ENCODE data around the gene ZBTB20.

ZBTB20 gene

GRCh38 chr3:114563720-114564119, 583.4 kb downstream of the ZBTB20 start:
- 100% methylated on average over 2 of the region's 2 CpGs for WGBS (ENCODE audit: insufficient coverage)
- Histone ChIP-seq H3K27ac (ENCODE audit: insufficient read depth in 1 of 2, low read depth in 1 of 2, low read length in 2 of 2, poor library complexity in 1 of 2, severe bottlenecking in 2 of 2) (no peak overlapping the region), H3K4me3 (ENCODE audit: control insufficient read depth in 1 of 7, extremely low read depth in 1 of 7, insufficient read depth in 4 of 7, low read depth in 2 of 7, low read length in 6 of 7) (no peak overlapping the region), H3K4me1 (ENCODE audit: control extremely low read depth in 1 of 4, control insufficient read depth in 4 of 4, insufficient read depth in 4 of 4, low read length in 3 of 4) (peaks cover 0 to 6% (median 1%) of the 10 kb centered on the region in 4 experiments), H3K27me3 (replicated peaks in 2 of 5; ENCODE audit: control insufficient read depth in 4 of 5, insufficient read depth in 5 of 5, low read length in 4 of 5) (no peaks in the 10 kb centered on the region), H3K9me3 (ENCODE audit: control extremely low read depth in 1 of 5, control insufficient read depth in 4 of 5, insufficient read depth in 2 of 5, low read depth in 1 of 5, low read length in 4 of 5) (peaks cover 0 to 11% (median 0%) of the 10 kb centered on the region in 5 experiments), H3K36me3 (ENCODE audit: control insufficient read depth in 4 of 4, insufficient read depth in 4 of 4, low read length in 3 of 4) (peaks cover 0 to 5% (median 4%) of the 10 kb centered on the region in 4 experiments)
- ChIA-PET CTCF (no interaction called here), POLR2A (no interaction called here)
- DNase-seq: no peak

GRCh38 chr3:114562557-114562956, 584.5 kb downstream of the ZBTB20 start:
- ChIA-PET CTCF (interaction anchor here (0.6 to 1.6 kb wide), 2 partner anchors 11 to 409 kb away, joined by 3 to 4 read pairs; no protein-coding TSS in a partner anchor), POLR2A (no interaction called here)
- Histone ChIP-seq H3K4me1 (ENCODE audit: control extremely low read depth in 1 of 4, control insufficient read depth in 4 of 4, insufficient read depth in 4 of 4, low read length in 3 of 4) (peaks cover 0 to 6% (median 1%) of the 10 kb centered on the region in 4 experiments), H3K36me3 (ENCODE audit: control insufficient read depth in 4 of 4, insufficient read depth in 4 of 4, low read length in 3 of 4) (peaks cover 0 to 5% (median 4%) of the 10 kb centered on the region in 4 experiments), H3K27ac (ENCODE audit: insufficient read depth in 1 of 2, low read depth in 1 of 2, low read length in 2 of 2, poor library complexity in 1 of 2, severe bottlenecking in 2 of 2) (no peak overlapping the region), H3K9me3 (ENCODE audit: control extremely low read depth in 1 of 5, control insufficient read depth in 4 of 5, insufficient read depth in 2 of 5, low read depth in 1 of 5, low read length in 4 of 5) (peaks cover 0 to 11% (median 0%) of the 10 kb centered on the region in 5 experiments), H3K4me3 (ENCODE audit: control insufficient read depth in 1 of 7, extremely low read depth in 1 of 7, insufficient read depth in 4 of 7, low read depth in 2 of 7, low read length in 6 of 7) (no peak overlapping the region), H3K27me3 (replicated peaks in 2 of 5; ENCODE audit: control insufficient read depth in 4 of 5, insufficient read depth in 5 of 5, low read length in 4 of 5) (no peaks in the 10 kb centered on the region)
- 100% methylated on average over 2 of the region's 2 CpGs for WGBS (ENCODE audit: insufficient coverage)
- DNase-seq: no peak

GRCh38 chr3:114558271-114558670, 588.8 kb downstream of the ZBTB20 start:
- Histone ChIP-seq H3K36me3 (ENCODE audit: control insufficient read depth in 4 of 4, insufficient read depth in 4 of 4, low read length in 3 of 4) (peaks cover 0 to 5% (median 0%) of the 10 kb centered on the region in 4 experiments), H3K4me3 (ENCODE audit: control insufficient read depth in 1 of 7, extremely low read depth in 1 of 7, insufficient read depth in 4 of 7, low read depth in 2 of 7, low read length in 6 of 7) (no peak overlapping the region), H3K27ac (ENCODE audit: insufficient read depth in 1 of 2, low read depth in 1 of 2, low read length in 2 of 2, poor library complexity in 1 of 2, severe bottlenecking in 2 of 2) (no peak overlapping the region), H3K27me3 (replicated peaks in 2 of 5; ENCODE audit: control insufficient read depth in 4 of 5, insufficient read depth in 5 of 5, low read length in 4 of 5) (no peaks in the 10 kb centered on the region), H3K4me1 (ENCODE audit: control extremely low read depth in 1 of 4, control insufficient read depth in 4 of 4, insufficient read depth in 4 of 4, low read length in 3 of 4) (no peaks in the 10 kb centered on the region), H3K9me3 (ENCODE audit: control extremely low read depth in 1 of 5, control insufficient read depth in 4 of 5, insufficient read depth in 2 of 5, low read depth in 1 of 5, low read length in 4 of 5) (peaks cover 0 to 6% (median 0%) of the 10 kb centered on the region in 5 experiments)
- DNase-seq: no peak
- ChIA-PET CTCF (no interaction called here), POLR2A (no interaction called here)
- WGBS (ENCODE audit: insufficient coverage): 100% methylated on average over 3 of the region's 4 CpGs

- Histone ChIP-seq H3K4me1 (ENCODE audit: control extremely low read depth in 1 of 4, control insufficient read depth in 4 of 4, insufficient read depth in 4 of 4, low read length in 3 of 4) (no peaks in the 10 kb centered on the region), H3K4me3 (ENCODE audit: control insufficient read depth in 1 of 7, extremely low read depth in 1 of 7, insufficient read depth in 4 of 7, low read depth in 2 of 7, low read length in 6 of 7) (no peak overlapping the region), H3K27ac (ENCODE audit: insufficient read depth in 1 of 2, low read depth in 1 of 2, low read length in 2 of 2, poor library complexity in 1 of 2, severe bottlenecking in 2 of 2) (no peak overlapping the region), H3K27me3 (replicated peaks in 2 of 5; ENCODE audit: control insufficient read depth in 4 of 5, insufficient read depth in 5 of 5, low read length in 4 of 5) (no peaks in the 10 kb centered on the region), H3K36me3 (ENCODE audit: control insufficient read depth in 4 of 4, insufficient read depth in 4 of 4, low read length in 3 of 4) (peaks cover 0 to 5% (median 0%) of the 10 kb centered on the region in 4 experiments), H3K9me3 (ENCODE audit: control extremely low read depth in 1 of 5, control insufficient read depth in 4 of 5, insufficient read depth in 2 of 5, low read depth in 1 of 5, low read length in 4 of 5) (peaks cover 0 to 6% (median 0%) of the 10 kb centered on the region in 5 experiments)
- no peak for DNase-seq
- ChIA-PET CTCF (no interaction called here), POLR2A (no interaction called here)
These were observed 589.3 kb downstream of the ZBTB20 start for GRCh38 chr3:114557791-114558190.

- DNase-seq: no peak
- CTCF ChIA-PET: interaction anchor here (0.9 kb wide), 1 partner anchor 9 kb away, joined by 4 read pairs; no protein-coding TSS in a partner anchor
- POLR2A ChIA-PET: no interaction called here
- H3K9me3 ChIP-seq (ENCODE audit: control extremely low read depth in 1 of 5, control insufficient read depth in 4 of 5, insufficient read depth in 2 of 5, low read depth in 1 of 5, low read length in 4 of 5): peaks cover 0 to 5% (median 0%) of the 10 kb centered on the region in 5 experiments
- WGBS (ENCODE audit: insufficient coverage): no CpG with 5 or more reads among the region's 1 CpG
- no peak overlapping the region for H3K27ac ChIP-seq (ENCODE audit: insufficient read depth in 1 of 2, low read depth in 1 of 2, low read length in 2 of 2, poor library complexity in 1 of 2, severe bottlenecking in 2 of 2)
- H3K27me3 ChIP-seq (replicated peaks in 2 of 5; ENCODE audit: control insufficient read depth in 4 of 5, insufficient read depth in 5 of 5, low read length in 4 of 5): no peaks in the 10 kb centered on the region
- peaks cover 0 to 3% (median 0%) of the 10 kb centered on the region in 4 experiments for H3K36me3 ChIP-seq (ENCODE audit: control insufficient read depth in 4 of 4, insufficient read depth in 4 of 4, low read length in 3 of 4)
- no peak overlapping the region for H3K4me3 ChIP-seq (ENCODE audit: control insufficient read depth in 1 of 7, extremely low read depth in 1 of 7, insufficient read depth in 4 of 7, low read depth in 2 of 7, low read length in 6 of 7)
- no peaks in the 10 kb centered on the region for H3K4me1 ChIP-seq (ENCODE audit: control extremely low read depth in 1 of 4, control insufficient read depth in 4 of 4, insufficient read depth in 4 of 4, low read length in 3 of 4)
These were observed 590.4 kb downstream of the ZBTB20 start for GRCh38 chr3:114556657-114557213.

- no peaks in the 10 kb centered on the region for H3K9me3 ChIP-seq (ENCODE audit: control extremely low read depth in 1 of 5, control insufficient read depth in 4 of 5, insufficient read depth in 2 of 5, low read depth in 1 of 5, low read length in 4 of 5)
- no peak for DNase-seq
- no CpG with 5 or more reads among the region's 1 CpG for WGBS (ENCODE audit: insufficient coverage)
- H3K4me1 ChIP-seq (ENCODE audit: control extremely low read depth in 1 of 4, control insufficient read depth in 4 of 4, insufficient read depth in 4 of 4, low read length in 3 of 4): no peaks in the 10 kb centered on the region
- ChIA-PET CTCF (interaction anchor here (1.0 kb wide), 1 partner anchor 136 kb away, joined by 3 read pairs; no protein-coding TSS in a partner anchor), POLR2A (no interaction called here)
- no peak overlapping the region for H3K27ac ChIP-seq (ENCODE audit: insufficient read depth in 1 of 2, low read depth in 1 of 2, low read length in 2 of 2, poor library complexity in 1 of 2, severe bottlenecking in 2 of 2)
- no peaks in the 10 kb centered on the region for H3K27me3 ChIP-seq (replicated peaks in 2 of 5; ENCODE audit: control insufficient read depth in 4 of 5, insufficient read depth in 5 of 5, low read length in 4 of 5)
- H3K4me3 ChIP-seq (ENCODE audit: control insufficient read depth in 1 of 7, extremely low read depth in 1 of 7, insufficient read depth in 4 of 7, low read depth in 2 of 7, low read length in 6 of 7): no peak overlapping the region
- H3K36me3 ChIP-seq (ENCODE audit: control insufficient read depth in 4 of 4, insufficient read depth in 4 of 4, low read length in 3 of 4): no peaks in the 10 kb centered on the region
These were observed 592.4 kb downstream of the ZBTB20 start for GRCh38 chr3:114554731-114555130.

- ChIA-PET POLR2A (interaction anchor here (0.6 kb wide), 1 partner anchor 1407 kb away, joined by 3 read pairs; no protein-coding TSS in a partner anchor), CTCF (no interaction called here)
- no peak for DNase-seq
- no peaks in the 10 kb centered on the region for H3K27me3 ChIP-seq (replicated peaks in 2 of 5; ENCODE audit: control insufficient read depth in 4 of 5, insufficient read depth in 5 of 5, low read length in 4 of 5)
- H3K4me3 ChIP-seq (ENCODE audit: control insufficient read depth in 1 of 7, extremely low read depth in 1 of 7, insufficient read depth in 4 of 7, low read depth in 2 of 7, low read length in 6 of 7): no peak overlapping the region
- 100% methylated on average over 1 of the region's 3 CpGs for WGBS (ENCODE audit: insufficient coverage)
- H3K9me3 ChIP-seq (ENCODE audit: control extremely low read depth in 1 of 5, control insufficient read depth in 4 of 5, insufficient read depth in 2 of 5, low read depth in 1 of 5, low read length in 4 of 5): no peaks in the 10 kb centered on the region
- no peaks in the 10 kb centered on the region for H3K4me1 ChIP-seq (ENCODE audit: control extremely low read depth in 1 of 4, control insufficient read depth in 4 of 4, insufficient read depth in 4 of 4, low read length in 3 of 4)
- H3K27ac ChIP-seq (ENCODE audit: insufficient read depth in 1 of 2, low read depth in 1 of 2, low read length in 2 of 2, poor library complexity in 1 of 2, severe bottlenecking in 2 of 2): no peak overlapping the region
- H3K36me3 ChIP-seq (ENCODE audit: control insufficient read depth in 4 of 4, insufficient read depth in 4 of 4, low read length in 3 of 4): no peaks in the 10 kb centered on the region
These were observed 593.0 kb downstream of the ZBTB20 start for GRCh38 chr3:114553949-114554593.

Measured in common myeloid progenitor, CD34-positive (primary cell).